ENCODE results near the gene PDZD4.

The PDZD4 gene

GRCh38 chrX:153771415-153772315, 58.7 kb downstream of the PDZD4 start:
- DNase-seq (ENCODE audit: low read depth in 2 of 2): no peak

- no peak for DNase-seq (ENCODE audit: low read depth in 2 of 2)
Observed at GRCh38 chrX:153770601-153771414, 59.5 kb downstream of the PDZD4 start.

GRCh38 chrX:153769865-153770600, 60.3 kb downstream of the PDZD4 start:
- DNase-seq (ENCODE audit: low read depth in 2 of 2): no peak

GRCh38 chrX:153769158-153769864, 61.0 kb downstream of the PDZD4 start:
- no peak for DNase-seq (ENCODE audit: low read depth in 2 of 2)

GRCh38 chrX:153768311-153769157, 61.8 kb downstream of the PDZD4 start:
- no peak for DNase-seq (ENCODE audit: low read depth in 2 of 2)

- no peak for DNase-seq (ENCODE audit: low read depth in 2 of 2)
Observed at GRCh38 chrX:153767674-153768055, 62.7 kb downstream of the PDZD4 start.

- DNase-seq (ENCODE audit: low read depth in 2 of 2): no peak
Observed at GRCh38 chrX:153766871-153767673, 63.3 kb downstream of the PDZD4 start.

GRCh38 chrX:153766098-153766817, 64.1 kb downstream of the PDZD4 start:
- peak; percentile 18 to 24 for DNase-seq (ENCODE audit: low read depth in 2 of 2)

- no peak for DNase-seq (ENCODE audit: low read depth in 2 of 2)
Observed at GRCh38 chrX:153765138-153766079, 64.9 kb downstream of the PDZD4 start.

- no peak for DNase-seq (ENCODE audit: low read depth in 2 of 2)
Observed at GRCh38 chrX:153764786-153765137, 65.6 kb downstream of the PDZD4 start.

- peak; percentile 35 to 42 for DNase-seq (ENCODE audit: low read depth in 2 of 2)
Observed at GRCh38 chrX:153763989-153764755, 66.2 kb downstream of the PDZD4 start, which contains the start of gene PLXNB3. Gene PLXNB3 (plus strand): TSS chrX:153764249. CDS start chrX:153765536, 1,287 bp downstream.

GRCh38 chrX:153763298-153763932, 66.9 kb downstream of the PDZD4 start:
- DNase-seq (ENCODE audit: low read depth in 2 of 2): no peak

- no peak for DNase-seq (ENCODE audit: low read depth in 2 of 2)
Observed at GRCh38 chrX:153762626-153763173, 67.6 kb downstream of the PDZD4 start.

- DNase-seq (ENCODE audit: low read depth in 2 of 2): no peak
Observed at GRCh38 chrX:153761863-153762262, 68.5 kb downstream of the PDZD4 start.

- DNase-seq (ENCODE audit: low read depth in 2 of 2): no peak
Observed at GRCh38 chrX:153755136-153755535, 75.2 kb downstream of the PDZD4 start.

Measured in stimulated activated CD8-positive, alpha-beta memory T cell treated with anti-CD3 and anti-CD28 coated beads, Interleukin-15, amount 100 ng/mL, for 4 hours (primary cell).